Globus pallidus (tissue), 1 donor: ENCODE data around the gene PPT1.

Source experiments
- DNase-seq: peaks from one replicate; pipeline ENCODE4 v3.0.0-alpha.2; 2015; ENCODE audit warnings: low spot score

The PPT1 gene

GRCh38 chr1:40092706-40093639, 4.1 kb downstream of the PPT1 start:
- DNase-seq, result no peak

DNA sequence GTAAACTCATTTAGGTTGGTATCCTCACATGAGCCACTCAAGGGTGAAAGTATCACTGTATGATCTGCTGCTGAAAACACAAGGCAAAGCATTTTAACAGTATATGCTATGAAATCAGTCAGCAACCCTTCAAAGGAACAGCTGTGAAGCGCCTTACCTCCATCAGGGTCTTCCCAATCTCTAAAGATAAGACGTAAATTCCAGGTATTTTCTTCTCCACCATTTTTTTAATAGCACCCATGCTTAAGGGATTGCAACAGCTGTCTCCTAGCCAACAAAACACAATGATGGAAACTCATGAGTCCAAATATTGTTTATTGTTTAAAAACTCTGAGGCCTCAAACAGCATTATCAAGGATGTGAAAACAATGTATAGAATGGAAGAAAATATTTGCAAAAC, 4.8 kb downstream of the PPT1 start:
- no peak for DNase-seq

GRCh38 chr1:40090652-40091355, 6.2 kb downstream of the PPT1 start:
- no peak for DNase-seq

DNA sequence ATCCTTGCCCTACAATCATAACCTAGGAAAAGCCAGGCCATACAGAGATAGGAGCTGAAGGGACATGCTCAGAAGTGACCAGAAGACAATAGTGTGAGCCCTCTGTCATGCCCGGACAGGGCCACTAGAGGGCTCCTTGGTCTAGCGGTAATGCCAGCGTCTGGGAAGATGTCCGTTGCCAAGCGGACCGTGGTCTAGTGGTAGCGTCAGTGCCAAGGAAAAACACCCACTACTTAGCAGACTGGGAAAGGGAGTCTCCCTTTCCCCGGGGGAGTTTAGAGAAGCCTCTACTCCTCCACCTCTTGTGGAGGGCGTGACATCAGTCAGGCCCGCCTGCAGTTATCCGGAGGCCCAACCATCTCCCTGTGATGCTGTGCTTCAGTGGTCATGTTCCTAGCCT, 12.3 kb downstream of the PPT1 start:
- DNase-seq, result peak; percentile 75

DNA sequence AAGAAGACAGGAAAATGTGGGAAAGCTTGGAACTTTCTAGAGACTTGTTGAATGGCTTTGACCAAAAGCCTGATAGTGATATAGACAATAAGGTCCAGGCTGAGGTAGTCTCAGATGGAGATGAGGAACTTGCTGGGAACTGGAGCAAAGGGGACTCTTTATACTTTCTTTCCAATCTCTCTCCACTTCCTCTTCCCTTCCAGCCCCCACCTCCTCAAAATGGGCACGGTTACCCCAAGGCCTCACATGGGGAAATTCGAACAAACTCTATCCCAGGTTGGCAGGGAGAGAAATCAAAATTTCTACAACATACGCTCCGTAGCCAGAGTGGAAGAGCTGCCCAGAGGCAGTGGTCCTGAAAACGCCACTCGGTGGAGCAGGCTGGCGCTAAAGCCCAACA, 15.2 kb downstream of the PPT1 start:
- no peak for DNase-seq

GRCh38 chr1:40079774-40080400, 17.2 kb downstream of the PPT1 start:
- no peak for DNase-seq

GRCh38 chr1:40078512-40079333, 18.3 kb downstream of the PPT1 start:
- DNase-seq, result no peak

DNA sequence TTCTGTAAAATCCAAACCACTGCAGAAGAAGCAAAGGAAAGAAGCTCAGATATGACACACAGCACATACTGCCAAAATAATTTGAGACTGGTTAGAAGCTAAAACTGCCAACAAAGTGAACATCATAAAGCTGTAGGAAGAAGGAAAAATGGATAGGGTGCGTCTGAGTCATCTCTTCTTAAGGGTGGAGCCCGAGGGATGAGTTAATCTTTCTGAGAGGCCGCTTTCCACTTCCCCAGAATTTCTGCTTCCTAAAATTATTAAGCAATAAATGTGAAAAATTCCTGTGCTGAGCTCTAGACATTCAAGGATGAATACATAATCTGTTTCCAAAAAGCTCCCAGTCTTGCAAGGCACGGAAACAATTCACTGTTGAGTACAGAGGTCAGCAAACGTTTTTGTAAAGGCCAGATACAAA, 20.1 kb downstream of the PPT1 start:
- no peak for DNase-seq

- DNase-seq, result no peak
Measured at GRCh38 chr1:40075266-40075665, 21.8 kb downstream of the PPT1 start.

GRCh38 chr1:40073062-40073461, 24.0 kb downstream of the PPT1 start:
- no peak for DNase-seq

- no peak for DNase-seq
Measured at GRCh38 chr1:40072142-40072541, 24.9 kb downstream of the PPT1 start.

DNA sequence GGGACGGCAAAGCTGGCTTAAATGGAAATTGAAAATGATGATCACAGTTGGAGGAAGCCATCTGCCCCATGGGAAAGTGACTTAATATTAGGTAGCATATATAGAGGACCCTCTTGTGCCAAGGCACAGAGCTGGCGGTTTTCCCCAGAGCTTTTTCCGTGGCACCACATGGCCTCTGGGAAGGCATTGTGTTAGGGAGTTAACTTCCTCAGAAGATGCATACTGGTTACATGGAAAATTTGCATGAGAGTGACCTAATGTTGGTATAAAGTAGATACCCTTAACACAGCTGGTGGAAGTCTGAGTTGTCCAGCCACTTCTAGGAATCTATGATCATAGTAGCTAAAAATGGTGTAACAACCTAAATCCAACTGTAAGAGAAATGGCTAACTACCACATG, 29.2 kb downstream of the PPT1 start:
- no peak for DNase-seq

GRCh38 chr1:40067023-40067422, 30.0 kb downstream of the PPT1 start:
- DNase-seq, result no peak

DNA sequence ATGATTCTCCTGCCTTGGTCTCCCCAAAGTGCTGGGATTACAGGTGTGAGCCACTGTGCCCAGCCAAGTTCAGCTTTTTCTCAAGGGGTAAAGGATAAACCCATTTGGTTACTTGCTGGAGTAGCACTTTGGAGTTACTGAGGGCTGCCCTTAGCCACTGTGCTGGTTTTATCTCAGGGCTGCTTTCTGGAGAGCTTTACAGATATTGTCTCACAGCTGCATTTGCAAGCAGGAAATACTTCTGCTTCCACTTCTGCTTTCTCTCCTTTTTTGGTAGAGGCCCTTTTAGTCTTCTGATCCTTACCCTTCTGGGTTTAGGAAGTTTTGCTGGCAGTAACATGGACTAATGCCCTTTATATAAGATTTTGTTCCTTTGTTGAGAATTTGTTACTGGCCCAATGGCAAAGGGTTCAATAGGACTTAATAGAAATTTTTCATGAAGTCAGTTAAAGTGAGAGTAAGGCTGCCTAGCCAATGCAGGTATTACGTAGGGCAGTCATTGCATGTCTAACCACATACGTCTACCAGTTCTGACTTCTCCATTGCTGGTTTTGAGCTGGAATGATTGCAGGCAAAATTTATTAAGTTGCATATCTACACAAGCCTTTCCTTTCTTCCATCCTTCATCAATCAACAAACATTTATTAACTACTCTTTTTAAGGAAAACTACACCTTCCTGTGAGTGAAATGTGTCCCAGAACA, 32.1 kb downstream of the PPT1 start:
- peak; percentile 38 for DNase-seq

- no peak for DNase-seq
Measured at GRCh38 chr1:40059960-40060750, 36.9 kb downstream of the PPT1 start.

DNA sequence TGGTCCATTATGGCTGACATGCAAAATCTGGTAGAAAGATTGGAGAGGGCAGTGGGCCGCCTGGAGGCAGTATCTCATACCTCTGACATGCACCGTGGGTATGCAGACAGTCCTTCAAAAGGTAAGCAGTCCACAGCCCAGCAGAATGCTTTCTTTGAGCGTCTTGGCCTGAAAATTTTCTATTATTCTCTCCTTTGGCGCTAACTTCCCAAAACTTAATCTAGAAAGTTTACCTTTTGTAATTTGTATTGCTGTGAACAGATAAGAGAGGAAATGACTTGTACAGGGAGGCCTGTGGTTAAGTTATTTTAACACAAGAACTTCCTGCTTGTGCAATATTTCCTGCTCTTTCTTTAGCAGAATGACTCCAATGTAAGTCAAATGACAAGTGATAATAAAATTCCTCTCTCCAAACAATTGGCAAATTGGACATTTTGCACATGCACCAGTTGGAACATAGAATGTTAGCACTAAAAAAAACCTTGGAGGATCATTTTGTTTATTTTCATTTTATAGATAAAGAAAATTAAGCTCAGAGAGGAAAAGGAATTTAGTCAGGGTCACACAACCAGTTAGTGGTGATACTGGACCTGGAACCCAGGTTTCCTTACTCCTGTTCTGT, 37.6 kb downstream of the PPT1 start:
- no peak for DNase-seq

GRCh38 chr1:40058453-40059337, 38.4 kb downstream of the PPT1 start:
- DNase-seq, result no peak

GRCh38 chr1:40058097-40058452, 39.0 kb downstream of the PPT1 start:
- DNase-seq, result no peak
